ENCODE measurements around the gene GSN. TPM values are rescaled to one million over a fixed set of nuclear protein-coding genes. Genes with fewer than 3 reads are reported as not detected.

The GSN gene
- total RNA-seq: 235 and 249 TPM in 2 replicates
- long read RNA-seq, transcript GSN-209 (19 exons, 2,702 nt): minor isoform, 6 of 1,398 reads
- long read RNA-seq, transcript GSN-203 (19 exons, 2,664 nt): major isoform, 352 of 1,398 reads
- long read RNA-seq, partial matches to known transcripts: 101 of 1,398 reads
- long read RNA-seq, other reads (novel, unspliced or antisense): 935 of 1,398 reads

DNA sequence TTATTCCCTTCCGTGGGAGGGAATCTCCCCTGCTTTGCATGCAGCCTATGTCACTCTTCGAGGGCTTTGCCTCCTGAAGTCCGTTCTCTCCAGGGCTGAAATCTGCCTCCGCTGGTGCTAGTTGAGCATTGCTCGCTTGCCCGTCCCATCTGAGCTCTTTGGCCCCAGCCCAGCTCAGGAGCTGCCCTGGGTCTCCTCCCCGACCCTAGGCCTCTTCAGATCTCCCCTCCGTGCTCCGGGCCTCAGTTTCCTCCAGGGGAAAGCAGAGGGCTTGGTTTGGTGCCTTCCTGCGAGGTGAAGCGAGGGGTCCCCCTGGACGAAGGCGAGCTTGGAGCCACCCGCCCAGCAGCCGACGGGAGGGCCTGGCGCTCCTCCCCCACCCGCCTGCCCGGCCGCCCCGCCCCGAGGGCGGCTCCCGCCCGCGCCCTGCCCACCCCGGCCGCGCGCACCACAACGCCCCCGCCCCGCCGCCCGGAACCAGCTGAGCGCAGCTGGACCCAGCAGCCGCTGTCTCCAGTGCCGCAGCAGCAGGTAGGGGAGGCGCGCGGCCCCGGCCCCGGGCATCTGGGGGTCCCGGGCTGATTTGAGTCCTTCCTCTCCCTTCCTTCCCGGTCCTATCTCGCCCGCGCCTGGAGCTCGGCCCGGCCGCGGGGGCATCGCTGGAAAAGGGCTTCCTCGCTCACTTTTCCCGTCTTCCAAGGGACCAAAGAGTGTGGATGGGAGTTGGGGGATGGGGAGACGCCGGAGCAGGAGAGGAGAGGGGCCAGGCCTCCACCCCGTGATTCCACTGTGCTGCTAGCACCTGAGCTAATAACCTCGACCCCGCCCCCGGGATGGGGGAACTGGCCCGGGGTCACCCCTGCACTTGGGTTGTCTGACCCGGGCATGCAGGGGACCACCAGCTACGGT lies at the start of gene GSN:
Gene GSN (plus strand): TSS at position 474 of the 909 bp plus-strand sequence. CDS start 33,810 bp downstream, outside the sequence.
- Mint-ChIP-seq H3K27me3 (ENCODE audit: unreplicated experiment) (no peaks in the 10 kb centered on the region), H3K9me3 (ENCODE audit: unreplicated experiment) (no peaks in the 10 kb centered on the region)

DNA sequence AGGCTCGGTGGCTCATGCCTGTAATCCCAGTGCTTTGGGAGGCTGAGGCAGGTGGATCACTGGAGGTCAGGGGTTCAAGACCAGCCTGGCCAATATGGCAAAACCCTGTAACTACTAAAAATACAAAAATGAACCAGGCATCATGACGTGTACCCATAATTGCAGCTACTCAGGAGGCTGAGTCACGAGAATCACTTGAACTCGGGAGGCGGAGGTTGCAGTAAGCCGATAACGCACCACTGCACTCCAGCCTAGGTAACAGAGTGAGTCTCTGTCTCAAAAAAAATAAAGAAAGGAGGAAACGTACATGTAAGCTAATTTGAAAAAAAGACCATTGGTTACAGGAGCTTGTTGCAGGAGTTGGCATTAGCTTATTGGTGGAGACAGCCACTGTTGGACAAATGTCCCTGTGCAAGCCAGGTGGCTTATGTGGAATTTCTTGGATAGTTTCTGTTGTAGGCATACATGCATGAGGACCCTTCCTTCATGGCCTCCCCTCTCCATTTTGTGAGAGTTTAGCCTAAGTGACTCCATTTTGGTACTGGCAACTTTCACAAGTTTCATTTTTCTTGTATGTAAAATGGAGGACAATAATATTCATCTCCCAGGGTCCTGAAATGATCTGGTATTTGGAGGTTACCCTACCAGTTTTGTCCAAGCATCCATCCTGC lies 49.5 kb upstream of the GSN start:
- H3K27me3 Mint-ChIP-seq (ENCODE audit: unreplicated experiment): no peaks in the 10 kb centered on the region
- H3K36me3 Mint-ChIP-seq (ENCODE audit: unreplicated experiment): no peaks in the 10 kb centered on the region
- H3K4me3 Mint-ChIP-seq (ENCODE audit: unreplicated experiment): no peak overlapping the region
- TF ChIP-seq, protein P1, sequence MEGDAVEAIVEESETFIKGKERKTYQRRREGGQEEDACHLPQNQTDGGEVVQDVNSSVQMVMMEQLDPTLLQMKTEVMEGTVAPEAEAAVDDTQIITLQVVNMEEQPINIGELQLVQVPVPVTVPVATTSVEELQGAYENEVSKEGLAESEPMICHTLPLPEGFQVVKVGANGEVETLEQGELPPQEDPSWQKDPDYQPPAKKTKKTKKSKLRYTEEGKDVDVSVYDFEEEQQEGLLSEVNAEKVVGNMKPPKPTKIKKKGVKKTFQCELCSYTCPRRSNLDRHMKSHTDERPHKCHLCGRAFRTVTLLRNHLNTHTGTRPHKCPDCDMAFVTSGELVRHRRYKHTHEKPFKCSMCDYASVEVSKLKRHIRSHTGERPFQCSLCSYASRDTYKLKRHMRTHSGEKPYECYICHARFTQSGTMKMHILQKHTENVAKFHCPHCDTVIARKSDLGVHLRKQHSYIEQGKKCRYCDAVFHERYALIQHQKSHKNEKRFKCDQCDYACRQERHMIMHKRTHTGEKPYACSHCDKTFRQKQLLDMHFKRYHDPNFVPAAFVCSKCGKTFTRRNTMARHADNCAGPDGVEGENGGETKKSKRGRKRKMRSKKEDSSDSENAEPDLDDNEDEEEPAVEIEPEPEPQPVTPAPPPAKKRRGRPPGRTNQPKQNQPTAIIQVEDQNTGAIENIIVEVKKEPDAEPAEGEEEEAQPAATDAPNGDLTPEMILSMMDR (IDR thresholded peaks at IDR 0.05): no peak
- peaks cover 10% of the 10 kb centered on the region for H3K4me1 Mint-ChIP-seq (ENCODE audit: unreplicated experiment)
- H3K9me3 Mint-ChIP-seq (ENCODE audit: unreplicated experiment): no peaks in the 10 kb centered on the region
- DNase-seq (ENCODE audit: extremely low spot score, unreplicated experiment): peak; percentile 49
- H3K27ac Mint-ChIP-seq (ENCODE audit: unreplicated experiment): no peak overlapping the region

More for the DNA sequence above, at the start of gene GSN:
- peak within 1 kb of the TSS; percentile 92 for H3K27ac Mint-ChIP-seq (ENCODE audit: unreplicated experiment)
- peak; percentile 89 for DNase-seq (ENCODE audit: extremely low spot score, unreplicated experiment)
- peak within 1 kb of the TSS; percentile 85 for H3K4me3 Mint-ChIP-seq (ENCODE audit: unreplicated experiment)
- H3K4me1 Mint-ChIP-seq (ENCODE audit: unreplicated experiment): peaks cover 50% of the 10 kb centered on the region
- TF ChIP-seq, protein P1 (IDR thresholded peaks at IDR 0.05): peak; percentile 9
- H3K36me3 Mint-ChIP-seq (ENCODE audit: unreplicated experiment): no peaks in the 10 kb centered on the region

DNA sequence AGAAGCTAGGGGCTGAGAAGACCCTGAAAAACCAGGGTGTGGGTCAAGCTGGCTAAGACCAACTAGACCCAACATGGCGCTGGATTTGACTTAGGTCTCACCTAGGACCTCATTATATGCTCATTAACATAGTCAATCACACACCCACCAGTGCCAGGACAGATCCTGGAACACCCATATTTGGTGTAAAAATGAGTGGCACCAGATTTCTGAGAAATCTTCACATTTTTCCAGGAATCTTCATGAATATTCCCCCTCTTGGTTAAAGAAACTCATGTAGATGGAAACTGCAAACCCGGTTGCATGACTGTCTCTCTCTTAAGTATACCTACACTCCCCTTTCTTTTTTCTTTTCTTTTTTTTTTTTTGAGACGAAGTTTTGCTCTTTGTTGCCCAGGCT lies 48.4 kb upstream of the GSN start:
- peak; percentile 19 for DNase-seq (ENCODE audit: extremely low spot score, unreplicated experiment)
- no peaks in the 10 kb centered on the region for H3K9me3 Mint-ChIP-seq (ENCODE audit: unreplicated experiment)
- TF ChIP-seq, protein P1 (IDR thresholded peaks at IDR 0.05): no peak
- H3K4me3 Mint-ChIP-seq (ENCODE audit: unreplicated experiment): no peak overlapping the region
- no peaks in the 10 kb centered on the region for H3K27me3 Mint-ChIP-seq (ENCODE audit: unreplicated experiment)
- H3K36me3 Mint-ChIP-seq (ENCODE audit: unreplicated experiment): no peaks in the 10 kb centered on the region
- peaks cover 10% of the 10 kb centered on the region for H3K4me1 Mint-ChIP-seq (ENCODE audit: unreplicated experiment)
- H3K27ac Mint-ChIP-seq (ENCODE audit: unreplicated experiment): no peak overlapping the region

DNA sequence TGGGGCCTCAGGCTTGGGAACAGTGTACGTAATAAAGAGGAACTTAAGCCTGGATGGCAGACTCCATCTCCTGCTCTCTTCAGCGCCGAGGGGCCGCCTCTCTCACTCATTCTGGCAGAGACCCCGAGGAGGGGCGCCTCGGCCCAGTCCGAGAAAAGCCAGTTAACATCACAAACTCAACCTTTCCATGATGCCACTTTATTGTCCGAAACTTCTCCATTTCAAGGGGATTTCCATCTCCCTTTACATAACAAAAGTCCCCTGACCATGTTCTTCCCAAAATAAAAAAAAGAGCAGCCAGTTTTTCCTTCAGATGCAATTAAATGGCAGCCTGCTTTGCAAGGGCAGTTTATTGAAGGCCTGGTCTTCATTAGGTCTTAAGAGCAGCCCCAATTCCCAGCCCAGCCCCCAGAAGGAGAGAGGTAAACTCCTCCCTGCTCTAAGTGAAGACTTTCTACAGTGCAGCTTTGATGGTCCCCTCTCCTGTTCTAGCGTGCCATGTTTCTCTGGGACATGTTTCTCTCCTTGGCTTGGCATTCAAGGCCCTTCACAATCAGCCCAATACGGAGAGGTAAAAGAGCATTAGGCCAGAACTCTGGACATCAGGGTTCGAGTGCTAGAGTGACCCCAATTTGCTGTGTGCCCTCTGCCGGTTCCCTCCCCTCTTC lies 46.8 kb upstream of the GSN start:
- no peak for DNase-seq (ENCODE audit: extremely low spot score, unreplicated experiment)
- H3K27ac Mint-ChIP-seq (ENCODE audit: unreplicated experiment): no peak overlapping the region
- H3K9me3 Mint-ChIP-seq (ENCODE audit: unreplicated experiment): no peaks in the 10 kb centered on the region
- no peaks in the 10 kb centered on the region for H3K36me3 Mint-ChIP-seq (ENCODE audit: unreplicated experiment)
- peaks cover 10% of the 10 kb centered on the region for H3K4me1 Mint-ChIP-seq (ENCODE audit: unreplicated experiment)
- no peak overlapping the region for H3K4me3 Mint-ChIP-seq (ENCODE audit: unreplicated experiment)
- H3K27me3 Mint-ChIP-seq (ENCODE audit: unreplicated experiment): no peaks in the 10 kb centered on the region
- TF ChIP-seq, protein P1 (IDR thresholded peaks at IDR 0.05): no peak

All from osteocyte (in vitro differentiated cells).